ENCODE results near the gene CLASRP. TPM values are rescaled to one million over a fixed set of nuclear protein-coding genes. Genes with fewer than 3 reads are reported as not detected.

CLASRP gene
- total and polyA plus RNA-seq, 2 donors = 22.6 to 147 TPM

DNA sequence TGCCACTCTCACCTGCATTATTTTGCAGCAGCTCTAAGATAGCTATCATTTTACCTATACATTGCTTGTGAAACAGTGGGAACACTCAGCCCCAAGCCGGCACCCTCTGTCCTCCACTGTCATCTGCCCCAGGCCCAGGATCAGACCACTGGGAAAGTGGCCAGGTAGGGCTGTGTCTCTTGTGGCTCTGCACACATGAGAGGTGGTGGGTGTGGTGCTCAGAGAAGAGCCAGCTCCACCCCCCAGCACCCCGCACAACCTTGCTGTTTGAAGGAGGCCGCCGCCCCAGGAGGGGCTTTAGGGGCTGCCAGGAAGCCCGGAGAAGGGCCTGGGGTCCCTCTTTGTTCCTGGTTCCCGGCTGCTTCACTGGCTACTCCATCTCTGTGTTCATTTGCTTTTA is 80.7 kb downstream of the CLASRP start:
- Histone ChIP-seq H3K4me1 (ENCODE audit: control insufficient read depth in 2 of 2, insufficient read depth in 2 of 2, low read length in 2 of 2) (peaks cover 41 to 87% of the 10 kb centered on the region in 2 donors), H3K4me3 (ENCODE audit: low read length in 2 of 2) (no peak overlapping the region), H3K9me3 (ENCODE audit: control insufficient read depth in 2 of 2, insufficient read depth in 1 of 2, low read length in 1 of 2) (no peaks in the 10 kb centered on the region), H3K27ac (ENCODE audit: low read depth in 1 of 2, low read length in 1 of 2) (peak overlapping the region in 1 of 2 donors; percentile 32), H3K27me3 (ENCODE audit: control insufficient read depth in 2 of 2, insufficient read depth in 1 of 2, low read length in 1 of 2) (no peaks in the 10 kb centered on the region), H3K36me3 (ENCODE audit: control insufficient read depth in 2 of 2, insufficient read depth in 2 of 2, low read length in 1 of 2) (no peaks in the 10 kb centered on the region)
- no peak for DNase-seq (ENCODE audit: low read depth in 6 of 9, low spot score in 9 of 9)
- WGBS = 88% methylated on average over 6 of the region's 6 CpGs

Other genes with a start within 250 kb of the CLASRP start
- gene BCAM, start 229.9 kb upstream of the CLASRP start, total RNA-seq = 11.2 TPM
- gene BCAM, start 229.9 kb upstream of the CLASRP start, polyA plus RNA-seq = 48.7 TPM
- gene NECTIN2, start 192.7 kb upstream of the CLASRP start, total RNA-seq = 11.2 TPM
- 19.5 TPM for gene NECTIN2, start 192.7 kb upstream of the CLASRP start, polyA plus RNA-seq
- 36.7 TPM for gene TOMM40, start 147.8 kb upstream of the CLASRP start, total RNA-seq
- gene TOMM40, start 147.8 kb upstream of the CLASRP start, polyA plus RNA-seq = 25.6 TPM
- gene APOE, start 133.2 kb upstream of the CLASRP start, total RNA-seq = 130 TPM
- 334 TPM for gene APOE, start 133.2 kb upstream of the CLASRP start, polyA plus RNA-seq
- 85.6 TPM for gene APOC1, start 124.4 kb upstream of the CLASRP start, total RNA-seq
- 249 TPM for gene APOC1, start 124.4 kb upstream of the CLASRP start, polyA plus RNA-seq
- gene APOC4, start 96.8 kb upstream of the CLASRP start, total RNA-seq = not detected
- gene APOC4, start 96.8 kb upstream of the CLASRP start, polyA plus RNA-seq = 0.32 TPM
- 8.1 TPM for gene APOC2, start 93.0 kb upstream of the CLASRP start, total RNA-seq
- gene APOC2, start 93.0 kb upstream of the CLASRP start, polyA plus RNA-seq = 12.6 TPM
- 14.6 TPM for gene CLPTM1, start 83.7 kb upstream of the CLASRP start, total RNA-seq
- gene CLPTM1, start 83.7 kb upstream of the CLASRP start, polyA plus RNA-seq = 36.8 TPM
- gene RELB, start 37.6 kb upstream of the CLASRP start, total RNA-seq = 16.9 TPM
- 24.1 TPM for gene RELB, start 37.6 kb upstream of the CLASRP start, polyA plus RNA-seq
- 0.19 TPM for gene ZNF296, start 37.4 kb downstream of the CLASRP start, total RNA-seq
- 2.9 TPM for gene ZNF296, start 37.4 kb downstream of the CLASRP start, polyA plus RNA-seq
- 15.2 TPM for gene GEMIN7, start 40.2 kb downstream of the CLASRP start, total RNA-seq
- gene GEMIN7, start 40.2 kb downstream of the CLASRP start, polyA plus RNA-seq = 32.3 TPM
- 16.5 TPM for gene PPP1R37, start 54.1 kb downstream of the CLASRP start, total RNA-seq
- 39.3 TPM for gene PPP1R37, start 54.1 kb downstream of the CLASRP start, polyA plus RNA-seq
- 0.14 TPM for gene NKPD1, start 121.9 kb downstream of the CLASRP start, total RNA-seq
- 0.59 TPM for gene NKPD1, start 121.9 kb downstream of the CLASRP start, polyA plus RNA-seq
- 37.9 TPM for gene TRAPPC6A, start 139.2 kb downstream of the CLASRP start, total RNA-seq
- 61.4 TPM for gene TRAPPC6A, start 139.2 kb downstream of the CLASRP start, polyA plus RNA-seq
- gene BLOC1S3, start 139.7 kb downstream of the CLASRP start, total RNA-seq = 1.5 TPM
- gene BLOC1S3, start 139.7 kb downstream of the CLASRP start, polyA plus RNA-seq = 6.3 TPM
- 0.42 TPM for gene EXOC3L2, start 206.4 kb downstream of the CLASRP start, total RNA-seq
- gene EXOC3L2, start 206.4 kb downstream of the CLASRP start, polyA plus RNA-seq = 0.75 TPM
- 6.0 TPM for gene MARK4, start 212.2 kb downstream of the CLASRP start, total RNA-seq
- 9.8 TPM for gene MARK4, start 212.2 kb downstream of the CLASRP start, polyA plus RNA-seq

Measured in thymus (tissue), 11 donors.